PC-3 (cell line): ENCODE results near the gene IL21R. TPM values are rescaled to one million over a fixed set of nuclear protein-coding genes. Genes with fewer than 3 reads are reported as not detected.
A peak's percentile ranks its signal among the peaks of the same experiment; 100 is the strongest.

Source experiments
- ATAC-seq: fragments of 200-7000 bp; cut with Tn5 transposase; 2 replicates; pipeline ENCODE4 v1.9.1; 2020; ENCODE audit warnings: mild to moderate bottlenecking, moderate library complexity
- BruUV-seq: library from RNA; stranded (reverse); fragments of 400-500 nt; replicated peaks from 2 replicates; lab custom pipeline; 2021; lab: Mats Ljungman, UMichigan
- CTCF ChIA-PET: fragments of 300-600 bp; sonication (Branson Sonifier 250); formaldehyde crosslinking; loops from one replicate; lab custom pipeline; 2022; ENCODE audit warnings: antibody characterized with exemption; lab: Charles Lee
- POLR2A ChIA-PET: fragments of 300-600 bp; sonication (Branson Sonifier 250); formaldehyde crosslinking; loops from one replicate; lab custom pipeline; 2022; ENCODE audit warnings: antibody characterized with exemption; ENCODE audit not compliant: unreplicated experiment; lab: Charles Lee
- DNase-seq: peaks from one replicate; pipeline ENCODE4 v3.0.0-alpha.2; 2015
- H2AFZ ChIP-seq: fragments of 300-600 bp; sonication (generic); 2 replicates; pipeline ENCODE4 v1.6.0; 2016; ENCODE audit warnings: antibody characterized with exemption, low read length
- H3F3A ChIP-seq: fragments of 300-600 bp; sonication (generic); one replicate; pipeline ENCODE4 v1.6.0; 2017; ENCODE audit warnings: antibody characterized with exemption, low read length, control low read depth, mild to moderate bottlenecking; ENCODE audit not compliant: unreplicated experiment
- H3K27ac ChIP-seq: fragments of 300-600 bp; sonication (generic); 2 replicates; pipeline ENCODE4 v1.5.1; 2016; ENCODE audit warnings: mild to moderate bottlenecking, low read length
- H3K27me3 ChIP-seq: fragments of 300-600 bp; sonication (generic); 2 replicates; pipeline ENCODE4 v1.6.1; 2016; ENCODE audit warnings: low read length, mixed read lengths
- H3K36me3 ChIP-seq: fragments of 300-600 bp; sonication (generic); 2 replicates; pipeline ENCODE4 v1.6.1; 2016; ENCODE audit warnings: low read depth, mixed run types, low read length, mixed read lengths
- H3K4me1 ChIP-seq: fragments of 300-600 bp; sonication (generic); 2 replicates; pipeline ENCODE4 v1.5.1; 2016; ENCODE audit warnings: low read length; ENCODE audit not compliant: insufficient read depth
- H3K4me2 ChIP-seq: fragments of 300-600 bp; sonication (generic); 2 replicates; pipeline ENCODE4 v1.6.0; 2016; ENCODE audit warnings: low read length
- H3K4me3 ChIP-seq: fragments of 300-600 bp; sonication (generic); 2 replicates; pipeline ENCODE4 v1.5.1; 2016; ENCODE audit warnings: mild to moderate bottlenecking, low read length, mixed read lengths
- H3K79me2 ChIP-seq: fragments of 300-600 bp; sonication (generic); 2 replicates; pipeline ENCODE4 v1.6.1; 2017; ENCODE audit warnings: low read length, mixed read lengths
- H3K9ac ChIP-seq: fragments of 300-600 bp; sonication (generic); 2 replicates; pipeline ENCODE4 v1.6.0; 2016; ENCODE audit warnings: mild to moderate bottlenecking, low read length
- H3K9me2 ChIP-seq: fragments of 300-600 bp; sonication (generic); replicated peaks from 2 replicates; pipeline ENCODE4 v1.6.1; 2016; ENCODE audit warnings: mixed run types, low read length, mixed read lengths
- H3K9me3 ChIP-seq: fragments of 300-600 bp; sonication (generic); 2 replicates; pipeline ENCODE4 v1.6.1; 2016; ENCODE audit warnings: low read length, mixed read lengths
- H4K20me1 ChIP-seq: fragments of 300-600 bp; sonication (generic); 2 replicates; pipeline ENCODE4 v1.6.1; 2016; ENCODE audit warnings: low read length, mixed read lengths
- CTCF ChIP-seq: fragments of 300-600 bp; sonication (generic); conservative IDR thresholded peaks from 2 replicates; pipeline ENCODE4 v1.5.1; 2017; ENCODE audit warnings: antibody characterized with exemption, low read depth, mild to moderate bottlenecking, low read length
- EZH2 ChIP-seq: fragments of 300-600 bp; sonication (generic); IDR thresholded peaks from one replicate; pipeline ENCODE4 v1.6.1; 2017; ENCODE audit warnings: antibody characterized with exemption, mild to moderate bottlenecking, low read length; ENCODE audit not compliant: unreplicated experiment
- EZH2phosphoT487 ChIP-seq: fragments of 300-600 bp; sonication (generic); IDR thresholded peaks from 2 replicates; pipeline ENCODE4 v1.6.1; 2018; ENCODE audit warnings: mild to moderate bottlenecking, antibody characterized with exemption, low read length, borderline replicate concordance
- intact Hi-C: fragments of 100-400 bp; cut with micrococcal nuclease; formaldehyde crosslinking; loops from 2 replicates; pipeline ENCODE4 v1.9.0; 2023
- total RNA-seq: library from RNA; depleted of rRNA; stranded (reverse); fragments of >200 nt; gene quantifications from 2 replicates; pipeline ENCODE4 v1.2.3, GENCODE V29; 2014

IL21R gene
- total RNA-seq, 1 experiment from 2014 or later, result 0.55 TPM

GRCh38 chr16:27426423-27427408 is 24.7 kb downstream of the IL21R start:
- Histone ChIP-seq H3K36me3 (no peaks in the 10 kb centered on the region), H3K4me2 (no peak overlapping the region), H3K4me3 (no peak overlapping the region), H3K4me1 (no peaks in the 10 kb centered on the region), H3F3A (no peaks in the 10 kb centered on the region), H3K27me3 (no peaks in the 10 kb centered on the region), H3K9me3 (0 out of 2 replicates have a peak, but pooled peaks cover 8% of the 10 kb centered on the region), H3K9ac (no peak overlapping the region), H3K27ac (no peak overlapping the region), H3K9me2 (no peaks in the 10 kb centered on the region), H4K20me1 (no peaks in the 10 kb centered on the region), H2AFZ (no peak overlapping the region), H3K79me2 (no peaks in the 10 kb centered on the region)
- peak; percentile 99 for ATAC-seq
- POLR2A ChIA-PET, result no interaction called here
- CTCF ChIA-PET, result no interaction called here
- intact Hi-C loops, result no loop called here
- TF ChIP-seq EZH2phosphoT487 (no peak), EZH2 (no peak), CTCF (no peak)
- DNase-seq, result peak; percentile 80
- BruUV-seq, result no TSS peak

- Histone ChIP-seq H3K9ac (no peak overlapping the region), H3K9me3 (no peaks in the 10 kb centered on the region), H3K4me2 (no peak overlapping the region), H3K9me2 (no peaks in the 10 kb centered on the region), H2AFZ (no peak overlapping the region), H3K4me3 (no peak overlapping the region), H3F3A (no peaks in the 10 kb centered on the region), H4K20me1 (no peaks in the 10 kb centered on the region), H3K79me2 (no peaks in the 10 kb centered on the region), H3K27me3 (no peaks in the 10 kb centered on the region), H3K27ac (no peak overlapping the region), H3K36me3 (no peaks in the 10 kb centered on the region), H3K4me1 (peaks cover 3% of the 10 kb centered on the region; the same call in 1 of the 2 replicates)
- ChIA-PET POLR2A (no interaction called here), CTCF (no interaction called here)
- ATAC-seq, result no peak
- TF ChIP-seq CTCF, result no peak
- no peak for TF ChIP-seq EZH2
- no peak for TF ChIP-seq EZH2phosphoT487
- intact Hi-C loops, result no loop called here
- no TSS peak for BruUV-seq
- no peak for DNase-seq
Observed at GRCh38 chr16:27427538-27427937, 25.6 kb downstream of the IL21R start.
